Fibroblast of lung (primary cell): ENCODE results near the gene SLC25A36.

ENCODE experiments used
- CTCF ChIP-seq, 2 donors: IDR thresholded peaks in 1 of 2; conservative IDR thresholded peaks in 1 of 2; 1 replicate in 1 of 2; 2 replicates in 1 of 2; pipeline ENCODE4 v1.5.1; 2011 to 2012; ENCODE audit warnings: low read length in 2 of 2, control low read depth in 1 of 2, inconsistent platforms in 1 of 2, low read depth in 1 of 2, mild to moderate bottlenecking in 1 of 2
- EZH2 ChIP-seq: IDR thresholded peaks from 2 replicates; pipeline ENCODE4 v1.5.1; 2012; ENCODE audit warnings: low read length, control low read depth, mild to moderate bottlenecking; ENCODE audit errors: missing control alignments

DNA sequence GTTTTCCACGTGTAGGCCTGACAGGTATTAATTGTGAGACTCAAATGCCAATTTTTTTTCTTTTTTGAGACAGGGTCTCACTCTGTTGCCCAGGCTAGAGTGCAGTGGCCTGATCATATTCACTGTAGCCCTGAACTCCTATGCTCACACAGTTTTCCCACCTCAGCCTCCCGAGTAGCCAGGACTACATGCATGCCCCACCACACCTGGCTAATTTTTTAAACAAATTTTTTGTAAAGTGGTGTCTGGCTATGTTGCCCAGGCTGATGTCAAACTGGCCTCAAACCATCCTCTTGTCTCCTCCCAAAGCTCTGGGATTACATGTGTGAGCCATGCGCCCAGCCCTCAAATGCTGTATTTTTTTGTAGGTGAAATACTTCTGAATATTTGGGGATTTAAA is 14.0 kb downstream of the SLC25A36 start:
- TF ChIP-seq CTCF (conservative IDR thresholded peaks at IDR 0.05 in 1 of 2, IDR thresholded peaks at IDR 0.05 in 1 of 2; ENCODE audit: low read depth in 1 of 2, low read length in 2 of 2) (no peak), EZH2 (no peak)
